HTERT RPE-1 (cell line): ENCODE data around the gene BACH2.
"Not testable (repeated sequence)": the region's sequence is repeated elsewhere in the genome, so short reads cannot be mapped to it uniquely, and the experiment has no call there.

Experiments
- in situ Hi-C: fragments of 300-500 bp; cut with MboI; formaldehyde crosslinking; loops from 4 replicates; pipeline ENCODE4 v1.14.3; 2020; ENCODE audit warnings: low sequenced_read_pairs

BACH2 gene

GRCh38 chr6:90284236-90285041 is 12.2 kb downstream of the BACH2 start:
- in situ Hi-C loops: no loop called here

- in situ Hi-C loops: not testable (repeated sequence)
Measured at GRCh38 chr6:90282265-90282664, 14.4 kb downstream of the BACH2 start.

DNA sequence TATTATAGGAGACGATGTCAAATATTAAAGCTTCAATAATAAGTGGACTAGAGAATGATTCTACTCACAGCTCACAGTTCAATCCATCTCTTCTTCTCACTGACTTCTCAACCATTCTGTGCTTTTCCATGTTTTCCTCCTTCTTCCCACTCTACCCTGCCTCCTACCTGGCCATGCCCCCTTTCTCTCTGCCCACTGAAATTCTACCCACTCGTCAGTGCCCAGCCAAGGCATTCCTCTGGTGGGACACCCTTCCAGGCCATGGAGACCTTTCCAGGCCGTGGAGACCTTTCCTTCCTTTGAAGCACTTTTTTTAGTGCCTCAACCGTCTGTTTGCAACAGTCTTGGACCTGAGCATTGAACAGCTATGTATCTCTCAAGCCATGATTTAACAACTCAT is 18.5 kb downstream of the BACH2 start:
- in situ Hi-C loops: no loop called here

GRCh38 chr6:90277302-90278011 is 19.2 kb downstream of the BACH2 start:
- in situ Hi-C loops: no loop called here

DNA sequence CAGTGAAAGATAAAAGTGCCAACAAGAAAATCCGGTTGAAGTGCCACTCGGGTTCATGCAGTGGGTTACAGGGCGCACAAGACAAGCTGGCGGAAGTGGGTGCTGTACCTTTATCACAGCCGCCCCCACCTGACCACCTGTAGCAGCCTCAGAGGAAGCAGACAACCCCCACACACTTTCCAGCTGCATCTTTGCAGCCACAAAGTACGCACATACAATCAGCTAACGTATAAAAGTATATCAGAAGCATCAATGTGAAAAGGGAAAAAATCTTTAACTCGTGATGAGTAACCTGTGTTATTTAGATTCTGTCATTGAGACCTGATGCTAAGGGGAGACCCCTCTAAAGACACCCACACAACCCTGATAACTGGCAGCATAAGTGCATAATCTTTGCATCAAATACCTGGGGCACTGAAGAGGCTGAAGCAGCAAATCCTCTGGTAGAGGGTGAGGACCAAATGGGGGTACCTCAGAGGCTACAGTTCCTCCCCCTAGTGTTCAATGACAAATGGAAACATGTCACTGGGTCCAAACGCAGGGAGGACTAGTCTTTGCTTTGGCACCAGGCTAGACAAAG is 22.1 kb downstream of the BACH2 start:
- in situ Hi-C loops: no loop called here

DNA sequence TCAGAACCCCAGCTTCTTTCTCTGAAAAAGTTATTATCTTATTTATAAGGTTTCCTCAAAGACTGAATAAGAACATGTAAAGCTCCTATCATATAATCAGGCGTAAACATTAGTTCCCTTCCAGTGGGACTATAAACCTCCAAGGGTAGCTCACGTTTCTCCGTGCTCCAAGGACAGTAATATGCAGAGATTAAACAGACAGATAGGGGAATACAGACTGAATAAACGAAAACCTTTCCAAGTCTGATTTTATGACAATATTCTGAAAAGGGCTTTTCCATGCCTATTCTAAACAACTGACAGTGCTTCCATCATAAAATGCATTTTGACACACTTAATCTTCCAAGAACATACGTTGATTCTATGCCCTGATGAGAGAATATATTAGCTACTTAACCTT is 22.8 kb downstream of the BACH2 start:
- in situ Hi-C loops: no loop called here

DNA sequence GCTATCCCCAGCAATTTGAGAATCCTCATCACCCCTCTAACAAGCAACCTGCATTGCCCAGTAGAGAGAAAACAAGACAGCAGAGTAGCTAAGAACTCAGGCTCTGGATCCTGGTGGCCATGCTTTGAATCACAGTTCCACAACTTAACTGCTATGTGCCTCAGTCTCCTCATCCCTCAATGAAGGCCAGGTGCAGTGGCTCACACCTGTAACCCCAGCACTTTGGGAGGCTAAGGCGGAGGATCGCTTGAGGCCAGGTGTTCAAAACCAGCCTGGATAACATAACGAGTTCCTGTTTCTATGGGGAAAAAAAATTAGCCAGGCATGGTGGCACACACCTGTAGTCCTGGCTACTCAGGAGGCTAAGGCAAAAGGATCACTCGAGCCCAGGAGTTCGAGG is 23.7 kb downstream of the BACH2 start:
- in situ Hi-C loops: no loop called here

GRCh38 chr6:90271831-90272230 is 24.8 kb downstream of the BACH2 start:
- in situ Hi-C loops: no loop called here

GRCh38 chr6:90269334-90269733 is 27.3 kb downstream of the BACH2 start:
- in situ Hi-C loops: no loop called here

- in situ Hi-C loops: no loop called here
Measured at GRCh38 chr6:90268178-90268577, 28.5 kb downstream of the BACH2 start.

DNA sequence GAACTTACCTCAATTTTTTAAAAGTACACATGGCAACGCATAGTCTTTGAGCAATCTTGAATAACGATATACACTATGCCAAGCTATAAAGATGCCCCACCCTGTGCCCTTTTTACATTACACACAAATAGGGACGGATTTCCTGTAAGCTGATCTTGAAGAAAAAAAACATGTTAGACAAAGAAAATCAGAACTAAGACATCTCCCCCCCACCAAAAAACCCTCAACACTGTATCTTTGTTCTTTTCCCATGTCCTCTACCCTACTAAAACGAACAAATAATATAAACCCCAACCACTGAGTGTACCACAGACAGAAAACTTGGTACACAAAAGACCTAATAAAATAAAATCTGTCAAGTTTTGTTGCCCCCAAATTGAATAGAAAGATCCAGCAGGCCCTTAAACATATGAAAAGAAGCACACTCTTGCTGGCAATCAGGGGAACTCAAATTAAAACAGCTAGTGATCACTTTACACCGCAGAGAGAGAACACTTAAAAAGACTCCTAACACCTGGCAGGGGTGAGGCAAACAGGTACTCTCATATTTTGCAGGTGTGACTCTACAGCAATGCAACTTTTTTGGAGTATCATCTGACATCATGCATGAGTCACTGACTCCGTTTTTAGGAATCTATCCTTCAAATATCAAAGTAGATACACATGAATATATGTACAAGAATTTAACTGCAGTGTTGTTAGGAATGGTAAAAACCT is 29.6 kb downstream of the BACH2 start:
- in situ Hi-C loops: no loop called here

DNA sequence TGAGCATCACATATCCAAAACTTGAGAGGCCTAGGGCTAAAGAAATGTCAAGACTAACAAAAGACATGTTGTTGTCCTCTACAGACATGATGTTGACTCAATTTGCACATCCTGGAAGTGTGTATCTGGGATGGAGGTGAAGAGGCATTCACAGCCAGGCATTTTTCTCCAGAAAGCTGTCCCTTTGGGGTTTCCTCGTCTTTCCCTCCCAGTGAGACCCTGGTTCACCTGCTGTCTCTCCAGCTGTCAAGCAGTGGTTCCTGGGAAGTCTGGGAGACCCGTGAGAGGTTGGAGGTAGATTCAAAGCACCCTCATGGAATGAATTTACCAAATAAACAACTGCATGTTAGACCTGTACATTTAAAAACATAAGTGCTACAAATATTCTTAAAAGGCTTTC is 32.1 kb downstream of the BACH2 start:
- in situ Hi-C loops: no loop called here

GRCh38 chr6:90263633-90264032 is 33.0 kb downstream of the BACH2 start:
- in situ Hi-C loops: no loop called here

GRCh38 chr6:90261801-90262200 is 34.8 kb downstream of the BACH2 start:
- in situ Hi-C loops: no loop called here

DNA sequence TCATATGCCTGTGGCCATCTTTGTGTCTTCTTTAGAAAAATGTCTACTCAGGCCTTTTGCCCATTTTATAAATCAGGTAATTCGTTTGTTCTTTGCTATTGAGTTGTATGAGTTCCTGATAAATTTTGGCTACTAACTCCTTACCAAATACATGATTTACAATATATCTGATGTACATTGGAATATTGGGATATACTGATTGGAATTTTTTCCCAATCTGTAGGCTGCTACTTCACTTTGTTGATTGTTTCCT is 39.2 kb downstream of the BACH2 start:
- in situ Hi-C loops: no loop called here

DNA sequence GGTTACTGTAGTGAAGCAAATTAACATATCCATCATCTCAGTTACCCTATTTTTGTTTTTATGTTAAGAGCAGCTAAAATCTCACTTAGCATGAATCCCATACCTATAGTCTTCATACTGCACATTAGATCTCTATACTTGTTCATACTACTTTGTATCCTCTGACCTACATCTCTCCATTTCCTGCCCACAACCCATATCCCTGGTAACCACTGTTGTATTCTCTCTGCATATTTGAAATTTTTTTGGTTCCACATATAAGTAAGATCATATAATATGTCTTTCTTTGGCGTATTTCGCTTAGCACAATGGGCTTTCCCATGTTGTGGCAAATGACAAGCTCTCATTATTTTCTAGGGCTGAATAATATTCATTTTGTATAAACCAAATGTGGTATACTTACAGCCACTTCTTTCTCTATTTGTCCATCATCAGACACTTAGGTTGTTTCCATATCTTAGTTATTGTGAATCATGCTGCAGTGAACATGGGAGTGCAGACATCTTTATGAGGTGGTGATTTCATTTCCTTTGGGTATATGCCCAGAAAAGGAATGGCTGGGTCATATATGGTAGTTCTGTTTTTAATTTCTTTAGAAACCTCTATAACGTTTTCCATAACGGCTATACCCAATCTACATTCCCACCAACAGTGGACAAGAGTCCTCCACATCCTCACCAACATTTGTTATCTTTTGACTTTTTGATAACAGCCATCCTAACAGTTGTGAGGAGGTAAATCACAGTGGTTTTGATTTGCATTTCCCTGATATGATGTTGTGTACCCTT is 39.8 kb downstream of the BACH2 start:
- in situ Hi-C loops: no loop called here

DNA sequence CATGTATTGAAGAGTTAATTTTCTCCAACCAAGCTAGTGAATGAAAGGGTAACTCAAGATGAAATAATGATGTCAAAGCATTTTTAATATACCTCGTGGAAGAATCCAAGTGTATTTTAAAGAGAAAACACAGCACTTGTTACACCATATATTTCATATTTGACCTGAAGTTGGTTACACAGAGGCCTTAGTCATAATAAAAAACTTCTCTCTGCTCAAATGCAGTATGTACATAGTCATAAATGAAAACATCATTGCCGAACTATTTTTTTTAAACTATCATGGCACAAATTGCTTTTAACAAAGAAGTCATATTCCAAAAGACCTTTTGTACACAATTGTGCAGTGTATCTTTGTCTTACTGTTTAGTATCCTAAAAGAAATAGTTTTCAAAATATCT is 43.0 kb downstream of the BACH2 start:
- in situ Hi-C loops: no loop called here

DNA sequence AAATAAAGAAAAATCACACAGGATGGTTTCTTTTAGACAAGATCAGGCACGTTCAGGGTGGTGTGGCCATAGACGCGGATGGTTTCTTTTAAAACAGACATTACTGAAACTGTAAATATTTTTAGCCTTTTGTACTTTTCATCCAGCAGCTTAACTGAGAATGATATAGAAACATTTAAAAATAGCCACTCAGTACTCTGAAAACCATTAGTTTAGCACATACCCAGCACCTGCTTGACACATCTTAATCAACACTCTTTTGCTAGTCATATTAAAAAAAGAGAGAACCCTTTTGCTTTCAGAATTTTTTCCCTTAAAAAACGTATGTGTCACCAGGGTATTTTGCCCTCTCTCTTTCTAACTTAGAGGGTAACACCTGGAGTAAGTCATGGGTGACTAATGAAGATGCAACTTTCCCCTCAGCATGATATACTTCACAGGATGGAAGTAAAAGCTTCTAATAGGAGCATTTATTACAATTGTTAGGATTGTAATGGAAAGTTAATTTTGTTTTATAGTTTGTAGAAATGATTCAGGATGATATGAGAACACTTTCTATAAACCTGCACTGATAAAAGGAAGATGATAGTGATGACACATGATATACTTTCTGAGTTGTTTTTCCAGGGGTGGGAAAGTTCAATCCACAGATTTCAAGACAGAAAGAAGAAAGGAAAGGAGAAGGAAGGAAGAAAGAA is 45.2 kb downstream of the BACH2 start:
- in situ Hi-C loops: no loop called here

- in situ Hi-C loops: no loop called here
Measured at GRCh38 chr6:90250405-90250804, 46.2 kb downstream of the BACH2 start.

GRCh38 chr6:90249458-90249857 is 47.2 kb downstream of the BACH2 start:
- in situ Hi-C loops: no loop called here
